ENCODE results near the gene GRIPAP1. TPM values are rescaled to one million over a fixed set of nuclear protein-coding genes. Genes with fewer than 3 reads are reported as not detected.

Gene GRIPAP1
- total and polyA plus RNA-seq, 12 donors, result 16.2 to 34.1 (median 21.9) TPM

DNA sequence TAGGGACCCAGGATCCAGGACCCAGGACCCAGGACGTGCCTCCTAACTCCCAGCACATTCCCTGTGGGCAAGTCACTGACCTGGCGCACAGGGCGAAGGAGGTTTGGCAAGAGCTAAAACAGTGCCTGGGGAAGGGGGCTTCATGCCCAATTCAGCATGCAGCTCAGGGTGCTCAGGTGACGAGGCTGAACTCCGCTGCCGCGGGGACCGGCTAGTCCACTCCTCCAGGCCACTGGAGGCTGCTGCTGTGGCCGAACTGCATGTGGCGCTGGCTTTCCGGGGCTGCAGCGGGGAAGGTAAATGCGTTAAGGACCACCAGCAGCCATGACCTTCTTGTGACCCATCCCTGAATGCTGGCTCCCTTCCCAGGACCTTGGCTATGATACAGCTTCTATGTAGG is 78.3 kb downstream of the GRIPAP1 start:
- intact Hi-C loops (cut with DNase I), result no loop called here
- H3K4me1 ChIP-seq, result peaks cover 0 to 11% (median 4%) of the 10 kb centered on the region in 9 donors
- TF ChIP-seq, protein P1, sequence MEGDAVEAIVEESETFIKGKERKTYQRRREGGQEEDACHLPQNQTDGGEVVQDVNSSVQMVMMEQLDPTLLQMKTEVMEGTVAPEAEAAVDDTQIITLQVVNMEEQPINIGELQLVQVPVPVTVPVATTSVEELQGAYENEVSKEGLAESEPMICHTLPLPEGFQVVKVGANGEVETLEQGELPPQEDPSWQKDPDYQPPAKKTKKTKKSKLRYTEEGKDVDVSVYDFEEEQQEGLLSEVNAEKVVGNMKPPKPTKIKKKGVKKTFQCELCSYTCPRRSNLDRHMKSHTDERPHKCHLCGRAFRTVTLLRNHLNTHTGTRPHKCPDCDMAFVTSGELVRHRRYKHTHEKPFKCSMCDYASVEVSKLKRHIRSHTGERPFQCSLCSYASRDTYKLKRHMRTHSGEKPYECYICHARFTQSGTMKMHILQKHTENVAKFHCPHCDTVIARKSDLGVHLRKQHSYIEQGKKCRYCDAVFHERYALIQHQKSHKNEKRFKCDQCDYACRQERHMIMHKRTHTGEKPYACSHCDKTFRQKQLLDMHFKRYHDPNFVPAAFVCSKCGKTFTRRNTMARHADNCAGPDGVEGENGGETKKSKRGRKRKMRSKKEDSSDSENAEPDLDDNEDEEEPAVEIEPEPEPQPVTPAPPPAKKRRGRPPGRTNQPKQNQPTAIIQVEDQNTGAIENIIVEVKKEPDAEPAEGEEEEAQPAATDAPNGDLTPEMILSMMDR (IDR thresholded peaks at IDR 0.05), result no peak
- no peak for ATAC-seq
- no peaks in the 10 kb centered on the region for H3K27me3 ChIP-seq
- DNase-seq, result no peak
- H3K36me3 ChIP-seq, result peaks cover 0 to 70% (median 0%) of the 10 kb centered on the region in 9 donors
- H3K4me3 ChIP-seq, result no peak overlapping the region
- no peaks in the 10 kb centered on the region for H3K9me3 ChIP-seq
- no peak overlapping the region for H3K27ac ChIP-seq
- 81 to 84% methylated on average over 13 of the region's 13 CpGs for WGBS, 2 donors

Other genes with a start within 250 kb of the GRIPAP1 start
- not detected for gene GLOD5, start 240.5 kb downstream of the GRIPAP1 start, total RNA-seq
- not detected for gene GLOD5, start 240.5 kb downstream of the GRIPAP1 start, polyA plus RNA-seq
- gene GATA1, start 215.7 kb downstream of the GRIPAP1 start, total RNA-seq, result under 1 TPM in 2 of 10 donors, not detected in 8; 0.23 to 0.25 TPM
- under 1 TPM in 1 of 2 donors, not detected in 1; 0.07 TPM for gene GATA1, start 215.7 kb downstream of the GRIPAP1 start, polyA plus RNA-seq
- gene HDAC6, start 200.2 kb downstream of the GRIPAP1 start, total RNA-seq, result 10 to 100 TPM; 28.4 to 45.6 (median 32.3) TPM
- gene HDAC6, start 200.2 kb downstream of the GRIPAP1 start, polyA plus RNA-seq, result 100 to 1,000 TPM in 1 of 2 donors, 10 to 100 TPM in 1; 31.7 to 102 TPM
- not detected for gene ERAS, start 175.8 kb downstream of the GRIPAP1 start, total RNA-seq
- gene ERAS, start 175.8 kb downstream of the GRIPAP1 start, polyA plus RNA-seq, result under 1 TPM in 1 of 2 donors, not detected in 1; 0.04 TPM
- gene PCSK1N, start 166.7 kb downstream of the GRIPAP1 start, total RNA-seq, result under 1 TPM in 5 of 10 donors, not detected in 5; 0.36 to 0.78 (median 0.39) TPM
- gene PCSK1N, start 166.7 kb downstream of the GRIPAP1 start, polyA plus RNA-seq, result under 1 TPM in 1 of 2 donors, not detected in 1; 0.03 TPM
- gene TIMM17B, start 104.5 kb downstream of the GRIPAP1 start, total RNA-seq, result 10 to 100 TPM; 58.3 to 73.4 (median 64.7) TPM
- 100 to 1,000 TPM in 1 of 2 donors, 10 to 100 TPM in 1; 75.1 to 100 TPM for gene TIMM17B, start 104.5 kb downstream of the GRIPAP1 start, polyA plus RNA-seq
- gene PQBP1, start 104.3 kb downstream of the GRIPAP1 start, total RNA-seq, result 10 to 100 TPM; 41.2 to 75.5 (median 52.8) TPM
- gene PQBP1, start 104.3 kb downstream of the GRIPAP1 start, polyA plus RNA-seq, result 100 to 1,000 TPM in 1 of 2 donors, 10 to 100 TPM in 1; 99.8 to 127 TPM
- 10 to 100 TPM in 8 of 10 donors, 1 to 10 TPM in 2; 9.0 to 18.2 (median 12.4) TPM for gene SLC35A2, start 90.6 kb downstream of the GRIPAP1 start, total RNA-seq
- gene SLC35A2, start 90.6 kb downstream of the GRIPAP1 start, polyA plus RNA-seq, result 10 to 100 TPM in 1 of 2 donors, 1 to 10 TPM in 1; 6.4 to 27.7 TPM
- 10 to 100 TPM in 1 of 10 donors, 1 to 10 TPM in 9; 2.0 to 14.0 (median 3.3) TPM for gene PIM2, start 83.2 kb downstream of the GRIPAP1 start, total RNA-seq
- gene PIM2, start 83.2 kb downstream of the GRIPAP1 start, polyA plus RNA-seq, result 1 to 10 TPM; 1.8 to 3.9 TPM
- gene OTUD5, start 44.7 kb downstream of the GRIPAP1 start, total RNA-seq, result 10 to 100 TPM; 17.9 to 27.3 (median 24.7) TPM
- 10 to 100 TPM; 25.4 to 26.6 TPM for gene OTUD5, start 44.7 kb downstream of the GRIPAP1 start, polyA plus RNA-seq
- gene KCND1, start 30.4 kb downstream of the GRIPAP1 start, total RNA-seq, result 1 to 10 TPM in 1 of 10 donors, under 1 TPM in 9; 0.13 to 1.7 (median 0.32) TPM
- under 1 TPM; 0.44 to 0.48 TPM for gene KCND1, start 30.4 kb downstream of the GRIPAP1 start, polyA plus RNA-seq
- 10 to 100 TPM; 13.8 to 29.1 (median 16.1) TPM for gene TFE3, start 41.1 kb upstream of the GRIPAP1 start, total RNA-seq
- gene TFE3, start 41.1 kb upstream of the GRIPAP1 start, polyA plus RNA-seq, result 10 to 100 TPM; 17.6 to 34.8 TPM
- 1 to 10 TPM in 7 of 10 donors, under 1 TPM in 3; 0.71 to 2.0 (median 1.2) TPM for gene CCDC120, start 56.7 kb upstream of the GRIPAP1 start, total RNA-seq
- gene CCDC120, start 56.7 kb upstream of the GRIPAP1 start, polyA plus RNA-seq, result 1 to 10 TPM in 1 of 2 donors, under 1 TPM in 1; 0.70 to 1.7 TPM
- gene PRAF2, start 71.7 kb upstream of the GRIPAP1 start, total RNA-seq, result 10 to 100 TPM in 1 of 10 donors, 1 to 10 TPM in 9; 5.4 to 16.9 (median 8.1) TPM
- 10 to 100 TPM; 24.4 to 26.5 TPM for gene PRAF2, start 71.7 kb upstream of the GRIPAP1 start, polyA plus RNA-seq
- gene WDR45, start 77.6 kb upstream of the GRIPAP1 start, total RNA-seq, result 10 to 100 TPM; 45.7 to 84.7 (median 60.6) TPM
- 100 to 1,000 TPM in 1 of 2 donors, 10 to 100 TPM in 1; 87.7 to 107 TPM for gene WDR45, start 77.6 kb upstream of the GRIPAP1 start, polyA plus RNA-seq
- 10 to 100 TPM; 16.5 to 23.2 (median 20.0) TPM for gene GPKOW, start 121.5 kb upstream of the GRIPAP1 start, total RNA-seq
- gene GPKOW, start 121.5 kb upstream of the GRIPAP1 start, polyA plus RNA-seq, result 10 to 100 TPM in 1 of 2 donors, 1 to 10 TPM in 1; 6.4 to 28.8 TPM
- 1 to 10 TPM; 2.7 to 9.8 (median 4.0) TPM for gene MAGIX, start 160.5 kb upstream of the GRIPAP1 start, total RNA-seq
- 10 to 100 TPM in 1 of 2 donors, 1 to 10 TPM in 1; 5.4 to 13.5 TPM for gene MAGIX, start 160.5 kb upstream of the GRIPAP1 start, polyA plus RNA-seq
- gene PLP2, start 169.6 kb upstream of the GRIPAP1 start, total RNA-seq, result 100 to 1,000 TPM in 1 of 10 donors, 10 to 100 TPM in 9; 20.3 to 157 (median 41.2) TPM
- gene PLP2, start 169.6 kb upstream of the GRIPAP1 start, polyA plus RNA-seq, result 100 to 1,000 TPM in 1 of 2 donors, 10 to 100 TPM in 1; 64.6 to 352 TPM
- 10 to 100 TPM in 3 of 10 donors, 1 to 10 TPM in 7; 6.6 to 14.8 (median 9.4) TPM for gene PRICKLE3, start 184.1 kb upstream of the GRIPAP1 start, total RNA-seq
- gene PRICKLE3, start 184.1 kb upstream of the GRIPAP1 start, polyA plus RNA-seq, result 10 to 100 TPM in 1 of 2 donors, 1 to 10 TPM in 1; 8.8 to 10.8 TPM
- 1 to 10 TPM in 5 of 10 donors, under 1 TPM in 5; 0.59 to 2.0 (median 1.0) TPM for gene SYP, start 197.9 kb upstream of the GRIPAP1 start, total RNA-seq
- gene SYP, start 197.9 kb upstream of the GRIPAP1 start, polyA plus RNA-seq, result 1 to 10 TPM; 1.9 to 2.9 TPM
- under 1 TPM in 6 of 10 donors, not detected in 4; 0.05 to 0.42 (median 0.15) TPM for gene CACNA1F, start 231.1 kb upstream of the GRIPAP1 start, total RNA-seq
- under 1 TPM; 0.03 to 0.07 TPM for gene CACNA1F, start 231.1 kb upstream of the GRIPAP1 start, polyA plus RNA-seq
- gene CCDC22, start 233.2 kb upstream of the GRIPAP1 start, total RNA-seq, result 10 to 100 TPM in 9 of 10 donors, 1 to 10 TPM in 1; 9.5 to 12.6 (median 11.0) TPM
- 10 to 100 TPM in 1 of 2 donors, 1 to 10 TPM in 1; 6.4 to 14.4 TPM for gene CCDC22, start 233.2 kb upstream of the GRIPAP1 start, polyA plus RNA-seq